K562 (cell line): ENCODE measurements around the gene OXSR1. TPM values are rescaled to one million over a fixed set of nuclear protein-coding genes. Genes with fewer than 3 reads are reported as not detected.

Experiments
- BRD4 ChIP-seq: fragments of 200-600 bp; sonication (generic); IDR thresholded peaks from 2 replicates; pipeline ENCODE4 v1.6.1; 2017; ENCODE audit warnings: inconsistent platforms
- CEBPB ChIP-seq: fragments of 450-650 bp; IDR thresholded peaks from 2 replicates; pipeline ENCODE4 v1.6.1; 2016; ENCODE audit warnings: missing genetic modification characterization, missing compliant biosample characterization
- EP400 ChIP-seq: fragments of 450-650 bp; IDR thresholded peaks from 2 replicates; pipeline ENCODE4 v1.6.1; 2017; ENCODE audit warnings: antibody characterized with exemption, mild to moderate bottlenecking, moderate library complexity
- ETV5 ChIP-seq: sonication (generic); formaldehyde crosslinking; IDR thresholded peaks from 2 replicates; pipeline ENCODE4 v1.4.0; 2020; ENCODE audit warnings: low read depth, mild to moderate bottlenecking, missing genetic modification reagents
- LEF1 ChIP-seq: fragments of 450-650 bp; IDR thresholded peaks from 2 replicates; pipeline ENCODE4 v1.6.1; 2016; ENCODE audit warnings: mild to moderate bottlenecking
- MXI1 ChIP-seq: IDR thresholded peaks from 2 replicates; pipeline ENCODE4 v1.6.1; 2011; ENCODE audit warnings: low read depth, mild to moderate bottlenecking, improper control_type of control experiment, low read length
- NFATC3 ChIP-seq: fragments of 450-650 bp; IDR thresholded peaks from 2 replicates; pipeline ENCODE4 v1.6.1; 2017; ENCODE audit warnings: mild to moderate bottlenecking
- NFIX ChIP-seq: fragments of 250-450 bp; sonication (Bioruptor Pico); IDR thresholded peaks from 2 replicates; pipeline ENCODE4 v1.4.0; 2020; ENCODE audit warnings: low read depth, mild to moderate bottlenecking, moderate library complexity
- NONO ChIP-seq, 2 experiments: fragments of 200-400 bp in 1 of 2; fragments of 450-650 bp in 1 of 2; formaldehyde crosslinking in 1 of 2; IDR thresholded peaks; 2 replicates each; pipeline ENCODE4 v1.6.1; 2017; ENCODE audit warnings: low read depth in 2 of 2, mild to moderate bottlenecking in 2 of 2, moderate library complexity in 2 of 2, low read length in 1 of 2
- NR2C2 ChIP-seq, 2 experiments: fragments of 200-800 bp in 1 of 2; sonication (Bioruptor generic) in 1 of 2; sonication (generic) in 1 of 2; formaldehyde crosslinking in 1 of 2; IDR thresholded peaks; 2 replicates each; pipeline versions ENCODE4 v1.6.1 to v1.8.0; 2016 to 2022; ENCODE audit warnings: mild to moderate bottlenecking in 1 of 2, missing compliant biosample characterization in 1 of 2, missing genetic modification characterization in 1 of 2, missing genetic modification reagents in 1 of 2
- NRF1 ChIP-seq, 2 experiments: fragments of 450-650 bp; IDR thresholded peaks in 1 of 2; conservative IDR thresholded peaks in 1 of 2; 2 replicates each; pipeline ENCODE4 v1.6.1; 2014; ENCODE audit warnings: mild to moderate bottlenecking in 2 of 2
- PBX2 ChIP-seq, 2 experiments: IDR thresholded peaks in 1 of 2; conservative IDR thresholded peaks in 1 of 2; 2 replicates each; pipeline ENCODE4 v1.6.1; 2016; ENCODE audit warnings: low read depth in 2 of 2, mild to moderate bottlenecking in 1 of 2, missing compliant biosample characterization in 1 of 2, missing genetic modification characterization in 1 of 2, moderate library complexity in 1 of 2
- POLR2AphosphoS5 ChIP-seq: IDR thresholded peaks from 2 replicates; pipeline ENCODE4 v1.6.1; 2011; ENCODE audit warnings: mild to moderate bottlenecking, low read depth, low read length, moderate library complexity; ENCODE audit not compliant: control insufficient read depth, insufficient read depth
- RNF219 ChIP-seq: fragments of 250-450 bp; sonication (Bioruptor Pico); IDR thresholded peaks from 2 replicates; pipeline ENCODE4 v1.5.0; 2022; ENCODE audit warnings: mild to moderate bottlenecking
- SRSF7 ChIP-seq: fragments of 200-400 bp; formaldehyde crosslinking; optimal IDR thresholded peaks from 2 replicates; pipeline ENCODE3; 2017; ENCODE audit warnings: mild to moderate bottlenecking, low read depth, low read length
- STAT5A ChIP-seq: IDR thresholded peaks from 2 replicates; pipeline ENCODE4 v1.6.1; 2012; ENCODE audit warnings: low read length, inconsistent platforms, borderline replicate concordance
- U2AF2 ChIP-seq: fragments of 200-400 bp; formaldehyde crosslinking; optimal IDR thresholded peaks from 2 replicates; pipeline ENCODE3; 2017; ENCODE audit warnings: low read depth, mild to moderate bottlenecking, low read length
- ZNF197 ChIP-seq: fragments of 200-800 bp; sonication (Bioruptor generic); IDR thresholded peaks from 2 replicates; pipeline ENCODE4 v1.6.1; 2016; ENCODE audit warnings: low read depth, missing genetic modification characterization, missing compliant biosample characterization
- polyA plus RNA-seq, 8 experiments: library from polyadenylated mRNA; depleted of rRNA in 4 of 8; stranded (reverse) in 5 of 8; unstranded in 3 of 8; fragments of >200 nt; fragmentation: Nextera tagmentation in 2 of 8; fragmentation: Illumina TruSeq in 1 of 8; extraction: Ambion mirVana in 2 of 8; extraction: Trizol in 1 of 8; gene quantifications; 2 replicates each; pipeline versions ENCODE4 v1.2.1 to v1.2.3, GENCODE V29; 2011 to 2014; ENCODE audit warnings: inconsistent platforms in 1 of 8, missing spikeins in 1 of 8
- total RNA-seq, 7 experiments: library from RNA; depleted of rRNA in 6 of 7; stranded (reverse); fragments of >200 nt in 6 of 7; fragmentation: Illumina TruSeq in 2 of 7; extraction: Trizol in 2 of 7; gene quantifications; 2 replicates each; pipeline versions ENCODE4 v1.2.1 to v1.2.3, GENCODE V29; 2011 to 2021; ENCODE audit warnings: low replicate concordance in 1 of 7
- TF ChIP-seq, protein P1 (sequence below): fragments of 250-450 bp; sonication (Bioruptor Pico); IDR thresholded peaks from 2 replicates; pipeline ENCODE4 v1.4.0; 2020; ENCODE audit warnings: mild to moderate bottlenecking, moderate library complexity, borderline replicate concordance

Gene OXSR1
- total and polyA plus RNA-seq, 9 of the 15 experiments (the other 6 are each of a cell fraction or from before 2014, with no cell fraction given), result 15.7 to 87.6 (median 48.7) TPM

DNA sequence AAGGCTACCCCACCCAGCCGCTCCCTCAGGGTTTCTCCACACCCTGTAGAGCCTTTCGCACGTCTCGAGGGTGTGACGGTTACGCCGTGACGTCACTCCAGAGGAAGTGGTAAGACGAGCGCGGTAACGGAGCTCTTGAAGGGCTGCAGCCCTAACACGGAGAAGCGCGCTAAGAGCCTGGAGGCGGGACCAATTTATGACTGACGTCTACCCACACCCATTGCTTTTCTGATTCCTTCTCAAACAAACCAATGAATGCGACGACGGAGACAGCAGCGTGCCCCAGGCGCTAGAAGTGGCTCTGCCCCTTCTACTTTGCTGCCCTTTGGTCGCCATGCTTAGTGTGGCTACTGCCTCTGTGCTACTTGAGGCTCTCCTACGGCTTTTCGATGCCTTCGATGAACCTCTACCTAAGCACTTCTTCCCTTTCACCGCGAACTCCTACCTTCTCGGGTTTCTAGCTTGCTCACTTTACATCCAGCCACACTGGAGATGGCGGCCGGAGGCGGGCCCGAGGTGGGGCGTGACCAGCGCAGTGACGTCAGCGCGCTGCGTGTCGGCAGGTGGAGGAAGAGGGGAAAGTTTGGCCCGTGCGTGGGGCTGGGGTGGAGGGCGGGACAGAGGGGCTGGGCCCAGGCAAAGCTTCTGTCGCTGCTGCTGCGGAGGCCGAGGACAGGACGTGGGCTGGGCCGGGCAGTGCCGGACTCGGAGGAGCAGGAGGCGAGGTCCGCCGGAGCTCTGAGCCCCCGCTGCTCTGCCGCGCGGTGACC is at the start of gene OXSR1 (continued):
- peak; percentile 58 for TF ChIP-seq ETV5 (CRISPR knock-in tag)
- TF ChIP-seq POLR2AphosphoS5, result peak; percentile 57; the same call in 1 of the 2 replicates
- TF ChIP-seq NRF1 (conservative IDR thresholded peaks at IDR 0.05 in 1 of 2, IDR thresholded peaks at IDR 0.05 in 1 of 2), result peak; percentile 77 to 80
- TF ChIP-seq NFIX (CRISPR knock-in tag), result no peak
- peak; percentile 77 for TF ChIP-seq PBX2 (CRISPR knock-in tag; IDR thresholded peaks at IDR 0.05; ENCODE audit: low read depth)
- peak; percentile 99 for TF ChIP-seq PBX2 (tag; conservative IDR thresholded peaks at IDR 0.05; ENCODE audit: low read depth)
- no peak for TF ChIP-seq RNF219 (CRISPR knock-in tag)
- peak; percentile 67; the same call in 1 of the 2 replicates for TF ChIP-seq ZNF197 (CRISPR knock-in tag)
- no peak for TF ChIP-seq NFATC3
- TF ChIP-seq U2AF2, result no peak
- TF ChIP-seq BRD4, result no peak; the same call in 1 of the 2 replicates
- TF ChIP-seq LEF1, result no peak; the same call in 1 of the 2 replicates
- TF ChIP-seq, protein P1, sequence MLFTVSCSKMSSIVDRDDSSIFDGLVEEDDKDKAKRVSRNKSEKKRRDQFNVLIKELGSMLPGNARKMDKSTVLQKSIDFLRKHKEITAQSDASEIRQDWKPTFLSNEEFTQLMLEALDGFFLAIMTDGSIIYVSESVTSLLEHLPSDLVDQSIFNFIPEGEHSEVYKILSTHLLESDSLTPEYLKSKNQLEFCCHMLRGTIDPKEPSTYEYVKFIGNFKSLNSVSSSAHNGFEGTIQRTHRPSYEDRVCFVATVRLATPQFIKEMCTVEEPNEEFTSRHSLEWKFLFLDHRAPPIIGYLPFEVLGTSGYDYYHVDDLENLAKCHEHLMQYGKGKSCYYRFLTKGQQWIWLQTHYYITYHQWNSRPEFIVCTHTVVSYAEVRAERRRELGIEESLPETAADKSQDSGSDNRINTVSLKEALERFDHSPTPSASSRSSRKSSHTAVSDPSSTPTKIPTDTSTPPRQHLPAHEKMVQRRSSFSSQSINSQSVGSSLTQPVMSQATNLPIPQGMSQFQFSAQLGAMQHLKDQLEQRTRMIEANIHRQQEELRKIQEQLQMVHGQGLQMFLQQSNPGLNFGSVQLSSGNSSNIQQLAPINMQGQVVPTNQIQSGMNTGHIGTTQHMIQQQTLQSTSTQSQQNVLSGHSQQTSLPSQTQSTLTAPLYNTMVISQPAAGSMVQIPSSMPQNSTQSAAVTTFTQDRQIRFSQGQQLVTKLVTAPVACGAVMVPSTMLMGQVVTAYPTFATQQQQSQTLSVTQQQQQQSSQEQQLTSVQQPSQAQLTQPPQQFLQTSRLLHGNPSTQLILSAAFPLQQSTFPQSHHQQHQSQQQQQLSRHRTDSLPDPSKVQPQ (CRISPR knock-in tag), result no peak
- TF ChIP-seq STAT5A, result peak; percentile 27; the same call in 1 of the 2 replicates
- peak; percentile 72; the same call in 1 of the 2 replicates for TF ChIP-seq NR2C2 (CRISPR knock-in tag; IDR thresholded peaks at IDR 0.05)
- TF ChIP-seq NR2C2 (tag; IDR thresholded peaks at IDR 0.05), result peak; percentile 95
- peak in 1 of 2 experiments; percentile 75; a peak in 2 of 4 replicates for TF ChIP-seq NONO (IDR thresholded peaks at IDR 0.05; ENCODE audit: low read depth in 2 of 2, low read length in 1 of 2)
- TF ChIP-seq MXI1, result 0 out of 2 replicates have a peak, but pooled peaks have one; percentile 39
- TF ChIP-seq CEBPB, result peak; percentile 71
- TF ChIP-seq SRSF7, result no peak
- TF ChIP-seq EP400, result peak; percentile 97
